Adrenal gland (tissue), 12 donors: ENCODE data around the gene RTEL1. TPM values are rescaled to one million over a fixed set of nuclear protein-coding genes. Genes with fewer than 3 reads are reported as not detected.
A peak's percentile ranks its signal among the peaks of the same experiment; 100 is the strongest.

Source experiments
- DNase-seq, 7 donors: peaks; one replicate each; pipeline ENCODE4 v3.0.0-alpha.2; 2019 to 2020
- H3K27ac ChIP-seq, 5 donors: fragments of 200-600 bp; sonication (generic) in 4 of 5; 1 replicate in 3 of 5; 2 replicates in 2 of 5; pipeline versions ENCODE4 v1.5.1 to v1.8.0; 2016 to 2020; ENCODE audit warnings: mild to moderate bottlenecking in 1 of 5
- H3K27me3 ChIP-seq: fragments of 200-600 bp; 2 replicates; pipeline ENCODE4 v1.8.0; 2021
- H3K36me3 ChIP-seq, 2 donors: fragments of 200-600 bp; replicated peaks in 1 of 2; 1 replicate in 1 of 2; 2 replicates in 1 of 2; pipeline versions ENCODE4 v1.5.1 to v1.8.0; 2018 to 2022
- H3K4me1 ChIP-seq, 2 donors: fragments of 200-600 bp; replicated peaks in 1 of 2; 1 replicate in 1 of 2; 2 replicates in 1 of 2; pipeline versions ENCODE4 v1.5.1 to v1.8.0; 2018 to 2021
- H3K4me3 ChIP-seq, 4 donors: fragments of 200-600 bp; sonication (generic) in 3 of 4; one replicate each; pipeline ENCODE4 v1.5.1; 2016 to 2018
- H3K9me3 ChIP-seq, 3 donors: fragments of 200-600 bp; sonication (generic) in 1 of 3; replicated peaks in 1 of 3; 1 replicate in 2 of 3; 2 replicates in 1 of 3; pipeline versions ENCODE4 v1.5.1 to v1.8.0; 2016 to 2021
- CTCF ChIP-seq, 6 experiments: fragments of 450-650 bp in 4 of 6; fragments of 200-600 bp in 2 of 6; sonication (generic) in 1 of 6; IDR thresholded peaks; 1 replicate in 5 of 6; 2 replicates in 1 of 6; pipeline versions ENCODE4 v1.5.1 to v1.8.0; 2016 to 2021; ENCODE audit warnings: antibody characterized with exemption in 6 of 6, mild to moderate bottlenecking in 2 of 6, moderate library complexity in 1 of 6
- POLR2A ChIP-seq, 2 donors: fragments of 450-650 bp; IDR thresholded peaks; one replicate each; pipeline ENCODE4 v1.6.1; 2017; ENCODE audit warnings: antibody characterized with exemption in 2 of 2, mild to moderate bottlenecking in 2 of 2, moderate library complexity in 1 of 2
- WGBS, 4 donors: extraction: QIAGEN DNeasy Blood & Tissue Kit in 2 of 4; methylation state at CpG; one replicate each; pipeline versions ENCODE4 v1.1.5 to v1.1.7; 2013 to 2017; 5-methylcytosine and 5-hydroxymethylcytosine counted together
- intact Hi-C, 2 donors: fragments of 100-400 bp; cut with DNase I; formaldehyde crosslinking; loops; one replicate each; pipeline versions ENCODE4 v1.14.1 to v1.15.0; 2022 to 2023
- polyA plus RNA-seq, 3 donors: library from polyadenylated mRNA; stranded (reverse); fragments of 200-250 nt in 2 of 3; fragments of 350-450 nt in 1 of 3; fragmentation: Illumina TruSeq in 1 of 3; extraction: RNeasy Lipid Tissue Mini Kit (QIAGEN cat#74804) in 1 of 3; gene quantifications; one replicate each; pipeline ENCODE4 v1.2.3, GENCODE V29; 2013 to 2014
- total RNA-seq, 9 donors: library from RNA; depleted of rRNA in 4 of 9; stranded (reverse); fragments of >200 nt in 4 of 9; fragments of 120-200 nt in 1 of 9; fragmentation: NEBNext Ultra II Directional in 1 of 9; extraction: Animal tissue kit (Norgen Biotek cat#: 25700) in 1 of 9; gene quantifications; one replicate each; pipeline versions ENCODE4 v1.1.0 to v1.2.4, GENCODE V29; 2013 to 2023
- donor health status: healthy with polysubstance abuse.
- donor health status: Bipolar disorder and iron deficiency.
- donor health status: DM: yes; HTN: yes; CAD: no.
- donor health status: DM: no; HTN: no; CAD: no.
- donor health status: DM: no; HTN: no; CAD: no.
- donor health status: DM: yes; HTN: yes; CAD: no.

The RTEL1 gene
- total and polyA plus RNA-seq, 12 donors, result 9.4 to 110 (median 32.1) TPM

GRCh38 chr20:63686094-63686491 lies 28.0 kb downstream of the RTEL1 start:
- peaks cover 4 to 45% of the 10 kb centered on the region in 2 donors for H3K4me1 ChIP-seq
- no peak for DNase-seq
- TF ChIP-seq CTCF (IDR thresholded peaks at IDR 0.05) (no peak), POLR2A (IDR thresholded peaks at IDR 0.05) (no peak)
- no peaks in the 10 kb centered on the region for H3K9me3 ChIP-seq
- H3K27me3 ChIP-seq, result no peaks in the 10 kb centered on the region
- WGBS, 4 donors, result 82 to 87% (median 84%) methylated on average over 6 to 24 of the region's 24 CpGs
- H3K36me3 ChIP-seq, result no peaks in the 10 kb centered on the region
- no peak overlapping the region for H3K4me3 ChIP-seq
- peak overlapping the region in 4 of 5 donors; percentile 55 to 95 (median 82) for H3K27ac ChIP-seq
- intact Hi-C loops, result no loop called here

GRCh38 chr20:63686492-63687321 lies 28.6 kb downstream of the RTEL1 start:
- Histone ChIP-seq H3K36me3 (no peaks in the 10 kb centered on the region), H3K27me3 (no peaks in the 10 kb centered on the region), H3K4me3 (no peak overlapping the region), H3K9me3 (no peaks in the 10 kb centered on the region), H3K4me1 (peaks cover 4 to 42% of the 10 kb centered on the region in 2 donors), H3K27ac (peak overlapping the region; percentile 39 to 95 (median 72))
- peak in 6 of 7 donors; percentile 72 to 87 (median 78) for DNase-seq
- intact Hi-C loops, result no loop called here
- WGBS, 4 donors, result 51 to 84% (median 58%) methylated on average over 29 to 45 of the region's 45 CpGs
- TF ChIP-seq POLR2A (IDR thresholded peaks at IDR 0.05), result no peak

GRCh38 chr20:63687419-63688178 lies 29.5 kb downstream of the RTEL1 start:
- TF ChIP-seq CTCF (IDR thresholded peaks at IDR 0.05) (no peak), POLR2A (IDR thresholded peaks at IDR 0.05) (no peak)
- 90 to 94% (median 91%) methylated on average over 5 to 29 of the region's 29 CpGs for WGBS, 4 donors
- H3K27me3 ChIP-seq, result no peaks in the 10 kb centered on the region
- peak in 1 of 7 donors; percentile 37 for DNase-seq
- intact Hi-C loops, result no loop called here
- H3K36me3 ChIP-seq, result no peaks in the 10 kb centered on the region
- peak overlapping the region; percentile 39 to 95 (median 72) for H3K27ac ChIP-seq
- no peak overlapping the region for H3K4me3 ChIP-seq
- no peaks in the 10 kb centered on the region for H3K9me3 ChIP-seq
- peaks cover 4 to 33% of the 10 kb centered on the region in 2 donors for H3K4me1 ChIP-seq

- H3K4me3 ChIP-seq, result no peak overlapping the region
- H3K36me3 ChIP-seq, result no peaks in the 10 kb centered on the region
- DNase-seq, result peak in 3 of 7 donors; percentile 38 to 66 (median 51)
- no peaks in the 10 kb centered on the region for H3K9me3 ChIP-seq
- H3K27ac ChIP-seq, result peak overlapping the region in 3 of 5 donors; percentile 72 to 95 (median 93)
- 55 to 86% (median 60%) methylated on average over 4 to 31 of the region's 31 CpGs for WGBS, 4 donors
- intact Hi-C loops, result no loop called here
- no peaks in the 10 kb centered on the region for H3K27me3 ChIP-seq
- H3K4me1 ChIP-seq, result peaks cover 4 to 29% of the 10 kb centered on the region in 2 donors
- TF ChIP-seq POLR2A (IDR thresholded peaks at IDR 0.05) (no peak), CTCF (IDR thresholded peaks at IDR 0.05) (no peak)
Observed at GRCh38 chr20:63688228-63689045, 30.3 kb downstream of the RTEL1 start.
